Activated B cell treated with CpG ODN at 0.5 μM for 24 hours (primary cell): ENCODE data around the gene SCN8A. TPM values are rescaled to one million over a fixed set of nuclear protein-coding genes. Genes with fewer than 3 reads are reported as not detected.

Experiments
- ATAC-seq: fragments of 200-7000 bp; cut with Tn5 transposase; one replicate; pipeline ENCODE4 v1.10.0; 2021; ENCODE audit warnings: low read depth, mild to moderate bottlenecking, moderate library complexity
- CTCF ChIA-PET: fragments of 350-600 bp; sonication (Branson Sonifier 250); formaldehyde crosslinking; loops from one replicate; lab custom pipeline; 2021; ENCODE audit warnings: antibody characterized with exemption; lab: Charles Lee
- POLR2A ChIA-PET: fragments of 350-600 bp; sonication (Branson Sonifier 250); formaldehyde crosslinking; loops from one replicate; lab custom pipeline; 2021; ENCODE audit warnings: antibody characterized with exemption; lab: Charles Lee
- DNase-seq: peaks from one replicate; pipeline ENCODE4 v3.0.0; 2022
- H3K27ac Mint-ChIP-seq: one replicate; pipeline ENCODE4 v1.8.0; 2020; ENCODE audit warnings: mixed read lengths
- H3K27me3 Mint-ChIP-seq: one replicate; pipeline ENCODE4 v1.8.0; 2021; ENCODE audit warnings: mixed read lengths
- H3K36me3 Mint-ChIP-seq: one replicate; pipeline ENCODE4 v1.8.0; 2021; ENCODE audit warnings: low read depth, mixed read lengths
- H3K4me1 Mint-ChIP-seq: one replicate; pipeline ENCODE4 v1.8.0; 2021; ENCODE audit warnings: mixed read lengths
- H3K4me3 Mint-ChIP-seq: one replicate; pipeline ENCODE4 v1.8.0; 2020; ENCODE audit warnings: mild to moderate bottlenecking, mixed read lengths
- H3K9me3 Mint-ChIP-seq: one replicate; pipeline ENCODE4 v1.8.0; 2020; ENCODE audit warnings: mixed read lengths
- intact Hi-C: fragments of 100-400 bp; cut with micrococcal nuclease; formaldehyde crosslinking; loops from one replicate; pipeline ENCODE4 v1.15.1; 2024
- total RNA-seq: library from RNA; stranded (reverse); gene quantifications from 2 replicates; pipeline ENCODE4 v1.2.3, GENCODE V29; 2022
- TF ChIP-seq, protein P1 (sequence below): fragments of 200-600 bp; IDR thresholded peaks from one replicate; pipeline ENCODE4 v1.8.0; 2022; ENCODE audit warnings: antibody characterized with exemption, mild to moderate bottlenecking

Gene SCN8A
- total RNA-seq, 1 donor from 2014 or later: 0.86 TPM

DNA sequence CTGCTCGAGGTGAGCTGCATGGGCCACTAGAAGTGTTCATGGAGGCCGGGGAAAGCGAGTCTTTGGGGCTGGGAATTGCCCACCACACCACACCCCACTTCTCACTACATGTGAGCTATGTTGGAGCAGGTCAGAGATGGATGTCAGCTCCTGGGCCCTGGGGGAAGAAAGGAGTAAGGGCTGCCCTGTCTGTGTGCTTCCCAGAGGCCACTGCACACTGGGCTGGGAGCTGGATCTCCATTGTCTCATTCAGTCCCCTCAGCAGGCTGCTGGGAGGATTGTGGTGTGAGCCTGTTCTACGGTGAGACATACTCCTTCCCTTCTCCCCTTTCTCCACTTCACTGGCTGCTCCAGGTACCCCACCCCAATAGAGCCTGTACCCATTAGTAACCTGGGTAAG is 247.0 kb downstream of the SCN8A start:
- ATAC-seq (no peak), DNase-seq (no peak)
- peaks cover 43% of the 10 kb centered on the region for H3K27me3 Mint-ChIP-seq
- ChIA-PET CTCF (no interaction called here), POLR2A (no interaction called here)
- intact Hi-C loops: no loop called here
- TF ChIP-seq, protein P1, sequence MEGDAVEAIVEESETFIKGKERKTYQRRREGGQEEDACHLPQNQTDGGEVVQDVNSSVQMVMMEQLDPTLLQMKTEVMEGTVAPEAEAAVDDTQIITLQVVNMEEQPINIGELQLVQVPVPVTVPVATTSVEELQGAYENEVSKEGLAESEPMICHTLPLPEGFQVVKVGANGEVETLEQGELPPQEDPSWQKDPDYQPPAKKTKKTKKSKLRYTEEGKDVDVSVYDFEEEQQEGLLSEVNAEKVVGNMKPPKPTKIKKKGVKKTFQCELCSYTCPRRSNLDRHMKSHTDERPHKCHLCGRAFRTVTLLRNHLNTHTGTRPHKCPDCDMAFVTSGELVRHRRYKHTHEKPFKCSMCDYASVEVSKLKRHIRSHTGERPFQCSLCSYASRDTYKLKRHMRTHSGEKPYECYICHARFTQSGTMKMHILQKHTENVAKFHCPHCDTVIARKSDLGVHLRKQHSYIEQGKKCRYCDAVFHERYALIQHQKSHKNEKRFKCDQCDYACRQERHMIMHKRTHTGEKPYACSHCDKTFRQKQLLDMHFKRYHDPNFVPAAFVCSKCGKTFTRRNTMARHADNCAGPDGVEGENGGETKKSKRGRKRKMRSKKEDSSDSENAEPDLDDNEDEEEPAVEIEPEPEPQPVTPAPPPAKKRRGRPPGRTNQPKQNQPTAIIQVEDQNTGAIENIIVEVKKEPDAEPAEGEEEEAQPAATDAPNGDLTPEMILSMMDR: no peak
- H3K36me3 Mint-ChIP-seq: no peaks in the 10 kb centered on the region
- no peaks in the 10 kb centered on the region for H3K9me3 Mint-ChIP-seq
- H3K4me1 Mint-ChIP-seq: peaks cover 4% of the 10 kb centered on the region
- no peak overlapping the region for H3K4me3 Mint-ChIP-seq
- H3K27ac Mint-ChIP-seq: no peak overlapping the region

DNA sequence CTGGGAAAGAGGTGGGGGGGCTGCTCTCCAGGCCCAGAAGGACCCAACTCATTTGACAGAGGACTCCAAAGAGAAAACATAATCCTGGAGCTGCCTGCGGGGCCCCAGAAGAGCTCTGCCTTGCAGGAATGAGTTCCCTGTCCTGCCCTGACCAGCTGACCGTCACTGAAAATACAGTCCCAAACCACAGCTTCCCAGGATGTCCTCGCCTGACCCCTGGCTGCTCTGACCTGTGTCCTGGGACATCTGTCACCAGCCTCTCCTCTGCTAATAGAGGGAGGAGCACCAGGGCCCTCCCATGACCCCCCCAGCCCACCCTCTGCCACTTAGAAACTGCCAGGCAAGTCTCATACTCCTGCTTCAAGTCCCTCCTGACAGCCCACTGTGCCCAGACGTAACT is 247.7 kb downstream of the SCN8A start:
- Mint-ChIP-seq H3K27me3 (peaks cover 36% of the 10 kb centered on the region), H3K36me3 (no peaks in the 10 kb centered on the region), H3K4me1 (no peaks in the 10 kb centered on the region), H3K27ac (no peak overlapping the region), H3K9me3 (no peaks in the 10 kb centered on the region), H3K4me3 (no peak overlapping the region)
- ATAC-seq: no peak
- ChIA-PET POLR2A (no interaction called here), CTCF (no interaction called here)
- DNase-seq: no peak
- intact Hi-C loops: no loop called here
- TF ChIP-seq, protein P1: no peak

DNA sequence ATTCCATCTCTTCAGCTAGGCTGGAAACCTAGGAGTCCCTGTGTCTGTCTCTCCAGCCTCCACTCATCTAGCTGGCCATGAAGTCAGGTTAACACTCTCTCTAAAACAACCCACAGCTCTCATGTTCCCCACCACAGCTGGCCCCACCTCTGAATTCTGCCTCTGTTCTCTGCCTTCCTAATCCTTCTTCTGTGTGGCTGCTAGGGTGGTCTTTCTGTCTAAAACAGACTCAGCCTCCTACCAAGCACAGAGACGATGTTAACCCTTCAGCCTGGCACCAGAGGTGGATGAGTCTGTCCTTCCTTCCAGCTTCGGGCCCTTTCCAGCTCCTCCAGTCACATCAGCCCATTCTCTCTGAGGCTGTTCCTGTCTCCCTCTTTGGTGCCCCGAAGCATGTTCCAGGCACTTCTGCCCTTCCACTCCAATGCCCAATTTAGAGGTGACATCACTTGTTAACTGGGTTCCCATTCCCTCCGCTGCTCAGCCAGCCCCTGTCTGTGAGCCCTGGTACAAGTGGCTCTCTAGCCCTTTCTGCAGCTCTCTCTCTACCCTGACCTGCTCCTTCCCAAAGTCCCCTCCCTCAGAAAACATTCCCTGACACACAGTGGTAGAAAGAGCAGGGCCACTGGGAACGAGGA is 248.4 kb downstream of the SCN8A start:
- H3K4me3 Mint-ChIP-seq: no peak overlapping the region
- ATAC-seq (no peak), DNase-seq (no peak)
- H3K27ac Mint-ChIP-seq: no peak overlapping the region
- H3K4me1 Mint-ChIP-seq: no peaks in the 10 kb centered on the region
- H3K36me3 Mint-ChIP-seq: no peaks in the 10 kb centered on the region
- intact Hi-C loops: no loop called here
- peaks cover 39% of the 10 kb centered on the region for H3K27me3 Mint-ChIP-seq
- TF ChIP-seq, protein P1: no peak
- ChIA-PET CTCF (no interaction called here), POLR2A (no interaction called here)
- no peaks in the 10 kb centered on the region for H3K9me3 Mint-ChIP-seq

DNA sequence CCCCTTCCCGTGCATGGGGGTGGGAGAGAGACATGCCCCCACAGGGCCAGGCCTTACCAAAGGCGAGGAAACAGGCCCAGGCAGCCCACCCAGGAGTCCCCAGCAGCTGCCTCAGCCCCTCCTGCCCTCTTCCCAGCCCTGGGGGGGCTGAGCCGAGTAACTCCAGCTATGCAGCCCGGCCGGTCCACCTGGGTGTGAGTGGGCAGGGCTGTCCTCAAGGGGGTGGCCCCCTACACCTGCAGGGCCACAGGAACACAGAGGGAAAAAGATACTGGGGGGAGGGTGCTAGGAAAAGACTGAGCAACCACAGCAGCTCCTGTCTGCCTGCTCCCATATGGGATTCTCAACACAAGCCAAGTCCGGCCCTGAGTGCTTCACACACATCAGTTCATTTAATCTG is 249.9 kb downstream of the SCN8A start:
- Mint-ChIP-seq H3K4me3 (no peak overlapping the region), H3K9me3 (no peaks in the 10 kb centered on the region), H3K27me3 (peaks cover 46% of the 10 kb centered on the region), H3K27ac (no peak overlapping the region), H3K36me3 (no peaks in the 10 kb centered on the region), H3K4me1 (peaks cover under 1% of the 10 kb centered on the region)
- CTCF ChIA-PET: no interaction called here
- intact Hi-C loops: no loop called here
- TF ChIP-seq, protein P1: no peak
- DNase-seq (no peak), ATAC-seq (no peak)
- POLR2A ChIA-PET: no interaction called here

DNA sequence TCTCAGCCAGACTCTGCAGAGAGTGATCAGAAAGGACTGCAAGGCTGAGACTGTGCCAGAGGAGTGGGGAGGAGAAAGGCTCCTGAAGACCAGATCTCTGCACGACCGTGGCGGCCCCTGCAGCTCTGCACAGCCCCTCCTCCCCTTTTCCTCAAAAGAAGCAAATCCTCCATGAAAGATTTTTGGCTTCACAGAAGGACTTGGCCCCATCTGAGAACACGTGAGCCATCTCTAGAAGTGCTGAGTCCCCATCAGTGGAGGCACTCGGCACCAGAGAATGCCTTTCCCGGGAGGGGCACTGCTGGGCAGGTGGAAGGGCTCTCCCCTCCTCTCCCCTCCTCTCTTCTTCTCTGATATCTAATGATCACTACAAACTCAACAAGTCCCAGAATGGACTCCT is 250.7 kb downstream of the SCN8A start:
- CTCF ChIA-PET: no interaction called here
- H3K27ac Mint-ChIP-seq: no peak overlapping the region
- POLR2A ChIA-PET: no interaction called here
- H3K36me3 Mint-ChIP-seq: no peaks in the 10 kb centered on the region
- peaks cover 51% of the 10 kb centered on the region for H3K27me3 Mint-ChIP-seq
- intact Hi-C loops: no loop called here
- H3K9me3 Mint-ChIP-seq: no peaks in the 10 kb centered on the region
- ATAC-seq (no peak), DNase-seq (no peak)
- H3K4me1 Mint-ChIP-seq: peaks cover 5% of the 10 kb centered on the region
- TF ChIP-seq, protein P1: no peak
- H3K4me3 Mint-ChIP-seq: no peak overlapping the region
